GM23338 (cell line): ENCODE data around the gene OSBPL6.

Experiments used
- CTCF ChIP-seq, 2 experiments: fragments of 200-600 bp in 1 of 2; sonication (generic) in 1 of 2; conservative IDR thresholded peaks; 2 replicates each; pipeline versions ENCODE4 v1.5.1 to v1.6.1; 2016 to 2017; ENCODE audit warnings: antibody characterized with exemption in 2 of 2, low read depth in 2 of 2, mild to moderate bottlenecking in 2 of 2, moderate library complexity in 1 of 2
- ZNF331 ChIP-seq: fragments of 250-450 bp; sonication (Bioruptor Pico); IDR thresholded peaks from 2 replicates; pipeline ENCODE4 v1.5.0; 2020; ENCODE audit warnings: low read depth, mild to moderate bottlenecking, moderate library complexity

- TF ChIP-seq ZNF331 (no peak), CTCF (conservative IDR thresholded peaks at IDR 0.05; ENCODE audit: low read depth in 2 of 2) (no peak)
These were observed 24.9 kb downstream of the OSBPL6 start for GRCh38 chr2:178219247-178219646.
